ENCODE results near the gene DMD.

The DMD gene

GRCh38 chrX:31663172-31663571 lies 1548.2 kb downstream of the DMD start:
- H3K4me1 ChIP-seq (ENCODE audit: control insufficient read depth, insufficient read depth, low read length, poor library complexity, severe bottlenecking): no peaks in the 10 kb centered on the region
- H3K9me3 ChIP-seq (ENCODE audit: control insufficient read depth, low read length): no peaks in the 10 kb centered on the region
- no peaks in the 10 kb centered on the region for H3K36me3 ChIP-seq (ENCODE audit: control insufficient read depth, insufficient read depth, low read length)
- H3K4me3 ChIP-seq (ENCODE audit: extremely low read depth, insufficient read depth, low read length, poor library complexity, severe bottlenecking): no peak overlapping the region
- H3K27ac ChIP-seq (ENCODE audit: low read depth, low read length, severe bottlenecking): no peak overlapping the region
- WGBS, 2 experiments (ENCODE audit: insufficient coverage in 2 of 2): no CpG with 5 or more reads among the region's 6 CpGs

- H3K36me3 ChIP-seq (ENCODE audit: control insufficient read depth, insufficient read depth, low read length): no peaks in the 10 kb centered on the region
- 20 to 100% methylated on average over 1 of the region's 2 CpGs for WGBS, 2 experiments (ENCODE audit: insufficient coverage in 2 of 2)
- H3K4me3 ChIP-seq (ENCODE audit: extremely low read depth, insufficient read depth, low read length, poor library complexity, severe bottlenecking): no peak overlapping the region
- no peaks in the 10 kb centered on the region for H3K9me3 ChIP-seq (ENCODE audit: control insufficient read depth, low read length)
- H3K4me1 ChIP-seq (ENCODE audit: control insufficient read depth, insufficient read depth, low read length, poor library complexity, severe bottlenecking): no peaks in the 10 kb centered on the region
- no peak overlapping the region for H3K27ac ChIP-seq (ENCODE audit: low read depth, low read length, severe bottlenecking)
These were observed 1550.0 kb downstream of the DMD start for GRCh38 chrX:31661280-31661810.

GRCh38 chrX:31658360-31658759 lies 1553.0 kb downstream of the DMD start:
- Histone ChIP-seq H3K9me3 (ENCODE audit: control insufficient read depth, low read length) (no peaks in the 10 kb centered on the region), H3K36me3 (ENCODE audit: control insufficient read depth, insufficient read depth, low read length) (no peaks in the 10 kb centered on the region), H3K4me3 (ENCODE audit: extremely low read depth, insufficient read depth, low read length, poor library complexity, severe bottlenecking) (no peak overlapping the region), H3K27ac (ENCODE audit: low read depth, low read length, severe bottlenecking) (no peak overlapping the region), H3K4me1 (ENCODE audit: control insufficient read depth, insufficient read depth, low read length, poor library complexity, severe bottlenecking) (no peaks in the 10 kb centered on the region)
- WGBS, 2 experiments (ENCODE audit: insufficient coverage in 2 of 2): no CpG with 5 or more reads among the region's 4 CpGs

GRCh38 chrX:31656013-31656412 lies 1555.3 kb downstream of the DMD start:
- H3K4me3 ChIP-seq (ENCODE audit: extremely low read depth, insufficient read depth, low read length, poor library complexity, severe bottlenecking): no peak overlapping the region
- no peak overlapping the region for H3K27ac ChIP-seq (ENCODE audit: low read depth, low read length, severe bottlenecking)
- H3K36me3 ChIP-seq (ENCODE audit: control insufficient read depth, insufficient read depth, low read length): no peaks in the 10 kb centered on the region
- H3K9me3 ChIP-seq (ENCODE audit: control insufficient read depth, low read length): no peaks in the 10 kb centered on the region
- no peaks in the 10 kb centered on the region for H3K4me1 ChIP-seq (ENCODE audit: control insufficient read depth, insufficient read depth, low read length, poor library complexity, severe bottlenecking)

GRCh38 chrX:31653422-31653821 lies 1557.9 kb downstream of the DMD start:
- H3K36me3 ChIP-seq (ENCODE audit: control insufficient read depth, insufficient read depth, low read length): no peaks in the 10 kb centered on the region
- H3K4me1 ChIP-seq (ENCODE audit: control insufficient read depth, insufficient read depth, low read length, poor library complexity, severe bottlenecking): no peaks in the 10 kb centered on the region
- H3K27ac ChIP-seq (ENCODE audit: low read depth, low read length, severe bottlenecking): no peak overlapping the region
- H3K9me3 ChIP-seq (ENCODE audit: control insufficient read depth, low read length): no peaks in the 10 kb centered on the region
- H3K4me3 ChIP-seq (ENCODE audit: extremely low read depth, insufficient read depth, low read length, poor library complexity, severe bottlenecking): no peak overlapping the region

GRCh38 chrX:31652650-31653049 lies 1558.7 kb downstream of the DMD start:
- Histone ChIP-seq H3K4me3 (ENCODE audit: extremely low read depth, insufficient read depth, low read length, poor library complexity, severe bottlenecking) (no peak overlapping the region), H3K9me3 (ENCODE audit: control insufficient read depth, low read length) (no peaks in the 10 kb centered on the region), H3K36me3 (ENCODE audit: control insufficient read depth, insufficient read depth, low read length) (no peaks in the 10 kb centered on the region), H3K27ac (ENCODE audit: low read depth, low read length, severe bottlenecking) (no peak overlapping the region), H3K4me1 (ENCODE audit: control insufficient read depth, insufficient read depth, low read length, poor library complexity, severe bottlenecking) (no peaks in the 10 kb centered on the region)
- WGBS, 2 experiments (ENCODE audit: insufficient coverage in 2 of 2): no CpG with 5 or more reads among the region's 1 CpG

- Histone ChIP-seq H3K9me3 (ENCODE audit: control insufficient read depth, low read length) (no peaks in the 10 kb centered on the region), H3K4me3 (ENCODE audit: extremely low read depth, insufficient read depth, low read length, poor library complexity, severe bottlenecking) (no peak overlapping the region), H3K36me3 (ENCODE audit: control insufficient read depth, insufficient read depth, low read length) (no peaks in the 10 kb centered on the region), H3K27ac (ENCODE audit: low read depth, low read length, severe bottlenecking) (no peak overlapping the region), H3K4me1 (ENCODE audit: control insufficient read depth, insufficient read depth, low read length, poor library complexity, severe bottlenecking) (no peaks in the 10 kb centered on the region)
- WGBS, 2 experiments (ENCODE audit: insufficient coverage in 2 of 2): no CpG with 5 or more reads among the region's 3 CpGs
These were observed 1562.1 kb downstream of the DMD start for GRCh38 chrX:31649201-31649600.

- WGBS, 2 experiments (ENCODE audit: insufficient coverage in 2 of 2): 89% methylated on average over 1 of the region's 2 CpGs; no CpG with 5 or more reads in 1 of the 2 experiments
- no peak overlapping the region for H3K4me3 ChIP-seq (ENCODE audit: extremely low read depth, insufficient read depth, low read length, poor library complexity, severe bottlenecking)
- no peaks in the 10 kb centered on the region for H3K36me3 ChIP-seq (ENCODE audit: control insufficient read depth, insufficient read depth, low read length)
- H3K27ac ChIP-seq (ENCODE audit: low read depth, low read length, severe bottlenecking): no peak overlapping the region
- no peaks in the 10 kb centered on the region for H3K9me3 ChIP-seq (ENCODE audit: control insufficient read depth, low read length)
- H3K4me1 ChIP-seq (ENCODE audit: control insufficient read depth, insufficient read depth, low read length, poor library complexity, severe bottlenecking): no peaks in the 10 kb centered on the region
These were observed 1578.0 kb downstream of the DMD start for GRCh38 chrX:31633349-31633748.

GRCh38 chrX:31629195-31629594 lies 1582.2 kb downstream of the DMD start:
- Histone ChIP-seq H3K4me1 (ENCODE audit: control insufficient read depth, insufficient read depth, low read length, poor library complexity, severe bottlenecking) (no peaks in the 10 kb centered on the region), H3K27ac (ENCODE audit: low read depth, low read length, severe bottlenecking) (no peak overlapping the region), H3K36me3 (ENCODE audit: control insufficient read depth, insufficient read depth, low read length) (no peaks in the 10 kb centered on the region), H3K9me3 (ENCODE audit: control insufficient read depth, low read length) (no peaks in the 10 kb centered on the region), H3K4me3 (ENCODE audit: extremely low read depth, insufficient read depth, low read length, poor library complexity, severe bottlenecking) (no peak overlapping the region)
- WGBS, 2 experiments (ENCODE audit: insufficient coverage in 2 of 2): no CpG with 5 or more reads among the region's 3 CpGs

- Histone ChIP-seq H3K9me3 (ENCODE audit: control insufficient read depth, low read length) (no peaks in the 10 kb centered on the region), H3K36me3 (ENCODE audit: control insufficient read depth, insufficient read depth, low read length) (no peaks in the 10 kb centered on the region), H3K4me1 (ENCODE audit: control insufficient read depth, insufficient read depth, low read length, poor library complexity, severe bottlenecking) (no peaks in the 10 kb centered on the region), H3K4me3 (ENCODE audit: extremely low read depth, insufficient read depth, low read length, poor library complexity, severe bottlenecking) (no peak overlapping the region), H3K27ac (ENCODE audit: low read depth, low read length, severe bottlenecking) (no peak overlapping the region)
- no CpG with 5 or more reads among the region's 4 CpGs for WGBS, 2 experiments (ENCODE audit: insufficient coverage in 2 of 2)
These were observed 1602.2 kb downstream of the DMD start for GRCh38 chrX:31609130-31609529.

- H3K4me1 ChIP-seq (ENCODE audit: control insufficient read depth, insufficient read depth, low read length, poor library complexity, severe bottlenecking): no peaks in the 10 kb centered on the region
- no peak overlapping the region for H3K4me3 ChIP-seq (ENCODE audit: extremely low read depth, insufficient read depth, low read length, poor library complexity, severe bottlenecking)
- H3K36me3 ChIP-seq (ENCODE audit: control insufficient read depth, insufficient read depth, low read length): no peaks in the 10 kb centered on the region
- H3K9me3 ChIP-seq (ENCODE audit: control insufficient read depth, low read length): no peaks in the 10 kb centered on the region
- 100% methylated on average over 2 of the region's 2 CpGs; no CpG with 5 or more reads in 1 of the 2 experiments for WGBS, 2 experiments (ENCODE audit: insufficient coverage in 2 of 2)
- H3K27ac ChIP-seq (ENCODE audit: low read depth, low read length, severe bottlenecking): no peak overlapping the region
These were observed 1602.7 kb downstream of the DMD start for GRCh38 chrX:31608638-31609037.

Measured in mesodermal cell (in vitro differentiated cells).